Thyroid gland (tissue), 4 donors: ENCODE measurements around the gene ODAD3. TPM values are rescaled to one million over a fixed set of nuclear protein-coding genes. Genes with fewer than 3 reads are reported as not detected.
"Not testable (repeated sequence)": the region's sequence is repeated elsewhere in the genome, so short reads cannot be mapped to it uniquely, and the experiment has no call there.

Experiments used
- DNase-seq, 2 donors: peaks; one replicate each; pipeline ENCODE4 v3.0.0-alpha.2; 2019
- H3K27ac ChIP-seq, 3 donors: fragments of 200-600 bp; sonication (generic); 1 replicate in 2 of 3; 2 replicates in 1 of 3; pipeline ENCODE4 v1.5.1; 2016 to 2019; ENCODE audit warnings: mild to moderate bottlenecking in 1 of 3, moderate library complexity in 1 of 3
- H3K27me3 ChIP-seq: fragments of 200-600 bp; sonication (generic); one replicate; pipeline ENCODE4 v1.5.1; 2019
- H3K36me3 ChIP-seq, 2 donors: fragments of 200-600 bp; sonication (generic); one replicate each; pipeline ENCODE4 v1.5.1; 2016 to 2019
- H3K4me1 ChIP-seq, 2 donors: fragments of 200-600 bp; sonication (generic); one replicate each; pipeline ENCODE4 v1.5.1; 2017 to 2019
- H3K4me3 ChIP-seq, 3 donors: fragments of 200-600 bp; sonication (generic); replicated peaks in 1 of 3; 1 replicate in 2 of 3; 2 replicates in 1 of 3; pipeline ENCODE4 v1.5.1; 2016; ENCODE audit warnings: mild to moderate bottlenecking in 1 of 3
- H3K9me3 ChIP-seq: fragments of 200-600 bp; sonication (generic); one replicate; pipeline ENCODE4 v1.5.1; 2017
- POLR2A ChIP-seq, 2 donors: fragments of 450-650 bp; IDR thresholded peaks; one replicate each; pipeline ENCODE4 v1.6.1; 2017; ENCODE audit warnings: antibody characterized with exemption in 2 of 2, mild to moderate bottlenecking in 2 of 2, moderate library complexity in 1 of 2
- WGBS, 2 donors: methylation state at CpG; one replicate each; pipeline ENCODE4 v1.1.5; 2017; 5-methylcytosine and 5-hydroxymethylcytosine counted together
- intact Hi-C: fragments of 100-400 bp; cut with DNase I; formaldehyde crosslinking; loops from one replicate; pipeline ENCODE4 v1.15.1; 2023
- total RNA-seq, 4 donors: library from RNA; depleted of rRNA; stranded (reverse); fragments of >200 nt; gene quantifications; one replicate each; pipeline ENCODE4 v1.2.3, GENCODE V29; 2016
- TF ChIP-seq, protein P1 (sequence below), 6 experiments: fragments of 200-600 bp in 3 of 6; fragments of 450-650 bp in 3 of 6; sonication (generic) in 3 of 6; IDR thresholded peaks; one replicate each; pipeline ENCODE4 v1.5.1; 2016 to 2019; ENCODE audit warnings: antibody characterized with exemption in 6 of 6, mild to moderate bottlenecking in 2 of 6, inconsistent platforms in 1 of 6, moderate library complexity in 1 of 6

The ODAD3 gene
- total RNA-seq, 4 donors from 2014 or later = 0.96 to 6.8 (median 3.8) TPM

DNA sequence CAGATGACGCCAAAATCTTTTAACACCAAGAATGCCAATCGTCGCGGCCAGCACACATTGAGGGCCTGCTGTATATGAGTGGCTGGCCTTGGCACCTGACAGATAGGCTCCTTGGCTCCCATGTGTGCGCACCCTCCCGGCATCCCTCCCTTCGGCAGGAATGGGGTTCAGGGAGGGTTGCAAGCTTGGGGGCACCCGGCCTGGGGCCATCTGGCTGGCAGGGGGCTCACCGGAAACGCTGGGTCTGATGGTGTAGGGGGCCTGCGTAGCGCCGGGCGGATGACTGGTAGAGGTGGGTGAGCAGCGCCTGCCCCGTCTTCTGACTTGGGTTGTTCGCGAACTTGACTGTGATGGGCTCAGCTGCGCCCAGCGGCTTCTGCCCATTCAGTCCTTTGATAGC lies 22.9 kb upstream of the ODAD3 start:
- no peaks in the 10 kb centered on the region for H3K4me1 ChIP-seq
- H3K36me3 ChIP-seq = no peaks in the 10 kb centered on the region
- no peak overlapping the region for H3K4me3 ChIP-seq
- WGBS, 2 donors = 86 to 90% methylated on average over 20 of the region's 20 CpGs
- H3K27ac ChIP-seq = no peak overlapping the region
- no peaks in the 10 kb centered on the region for H3K27me3 ChIP-seq
- TF ChIP-seq, protein P1, sequence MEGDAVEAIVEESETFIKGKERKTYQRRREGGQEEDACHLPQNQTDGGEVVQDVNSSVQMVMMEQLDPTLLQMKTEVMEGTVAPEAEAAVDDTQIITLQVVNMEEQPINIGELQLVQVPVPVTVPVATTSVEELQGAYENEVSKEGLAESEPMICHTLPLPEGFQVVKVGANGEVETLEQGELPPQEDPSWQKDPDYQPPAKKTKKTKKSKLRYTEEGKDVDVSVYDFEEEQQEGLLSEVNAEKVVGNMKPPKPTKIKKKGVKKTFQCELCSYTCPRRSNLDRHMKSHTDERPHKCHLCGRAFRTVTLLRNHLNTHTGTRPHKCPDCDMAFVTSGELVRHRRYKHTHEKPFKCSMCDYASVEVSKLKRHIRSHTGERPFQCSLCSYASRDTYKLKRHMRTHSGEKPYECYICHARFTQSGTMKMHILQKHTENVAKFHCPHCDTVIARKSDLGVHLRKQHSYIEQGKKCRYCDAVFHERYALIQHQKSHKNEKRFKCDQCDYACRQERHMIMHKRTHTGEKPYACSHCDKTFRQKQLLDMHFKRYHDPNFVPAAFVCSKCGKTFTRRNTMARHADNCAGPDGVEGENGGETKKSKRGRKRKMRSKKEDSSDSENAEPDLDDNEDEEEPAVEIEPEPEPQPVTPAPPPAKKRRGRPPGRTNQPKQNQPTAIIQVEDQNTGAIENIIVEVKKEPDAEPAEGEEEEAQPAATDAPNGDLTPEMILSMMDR (IDR thresholded peaks at IDR 0.05) = no peak
- no peak for TF ChIP-seq POLR2A (IDR thresholded peaks at IDR 0.05)
- no peak for DNase-seq
- intact Hi-C loops = no loop called here
- no peaks in the 10 kb centered on the region for H3K9me3 ChIP-seq

DNA sequence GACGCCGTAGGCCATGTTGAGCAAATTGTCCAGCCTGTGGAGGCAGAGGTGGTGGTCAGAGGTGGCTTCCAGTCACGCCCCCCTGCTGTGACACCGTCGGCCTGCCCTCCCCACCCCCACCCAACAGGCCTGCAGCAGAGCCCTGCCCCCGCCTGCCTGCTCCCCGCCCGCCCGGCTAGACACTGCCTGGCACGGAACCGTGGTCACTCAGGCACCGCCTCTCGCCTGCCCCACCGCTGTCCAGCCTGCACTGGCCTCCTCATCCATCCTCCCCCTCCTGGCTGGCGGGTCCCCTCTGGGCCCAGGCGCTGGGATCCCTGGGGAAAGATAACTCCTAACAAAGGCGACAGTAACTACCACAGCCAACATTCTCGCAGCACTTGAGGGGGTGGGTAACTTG lies 22.2 kb upstream of the ODAD3 start:
- WGBS, 2 donors = 24 to 30% methylated on average over 8 to 14 of the region's 18 CpGs
- no peaks in the 10 kb centered on the region for H3K27me3 ChIP-seq
- no peaks in the 10 kb centered on the region for H3K4me1 ChIP-seq
- TF ChIP-seq, protein P1 (IDR thresholded peaks at IDR 0.05) = no peak
- TF ChIP-seq POLR2A (IDR thresholded peaks at IDR 0.05) = no peak
- no peak overlapping the region for H3K27ac ChIP-seq
- H3K4me3 ChIP-seq = no peak overlapping the region
- intact Hi-C loops = no loop called here
- no peaks in the 10 kb centered on the region for H3K36me3 ChIP-seq
- no peaks in the 10 kb centered on the region for H3K9me3 ChIP-seq
- DNase-seq = peak in 1 of 2 donors; percentile 14

DNA sequence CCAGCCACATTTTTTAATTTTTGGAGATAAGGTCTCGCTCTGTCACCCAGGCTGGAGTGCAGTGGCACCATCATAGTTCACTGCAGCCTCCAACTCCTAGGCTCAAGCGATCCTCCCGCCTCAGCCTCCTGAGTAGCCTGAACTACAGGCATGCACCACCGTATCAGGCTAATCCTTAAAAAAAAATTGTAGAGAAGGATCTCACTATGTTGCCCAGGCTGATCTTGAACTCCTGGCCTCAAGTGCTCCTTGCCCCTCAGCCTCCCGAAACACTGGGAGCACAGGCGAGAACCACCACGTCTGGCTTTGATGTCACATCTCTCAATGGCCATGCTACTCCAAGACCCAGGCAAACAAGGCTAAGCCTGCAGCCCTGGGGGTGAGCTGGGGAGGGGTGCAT lies 21.7 kb upstream of the ODAD3 start:
- no peaks in the 10 kb centered on the region for H3K4me1 ChIP-seq
- H3K9me3 ChIP-seq = no peaks in the 10 kb centered on the region
- no peaks in the 10 kb centered on the region for H3K27me3 ChIP-seq
- no peak for DNase-seq
- H3K36me3 ChIP-seq = no peaks in the 10 kb centered on the region
- 92 to 93% methylated on average over 7 of the region's 7 CpGs for WGBS, 2 donors
- intact Hi-C loops = no loop called here
- TF ChIP-seq, protein P1 (IDR thresholded peaks at IDR 0.05) = no peak
- no peak for TF ChIP-seq POLR2A (IDR thresholded peaks at IDR 0.05)
- no peak overlapping the region for H3K27ac ChIP-seq
- H3K4me3 ChIP-seq = no peak overlapping the region

DNA sequence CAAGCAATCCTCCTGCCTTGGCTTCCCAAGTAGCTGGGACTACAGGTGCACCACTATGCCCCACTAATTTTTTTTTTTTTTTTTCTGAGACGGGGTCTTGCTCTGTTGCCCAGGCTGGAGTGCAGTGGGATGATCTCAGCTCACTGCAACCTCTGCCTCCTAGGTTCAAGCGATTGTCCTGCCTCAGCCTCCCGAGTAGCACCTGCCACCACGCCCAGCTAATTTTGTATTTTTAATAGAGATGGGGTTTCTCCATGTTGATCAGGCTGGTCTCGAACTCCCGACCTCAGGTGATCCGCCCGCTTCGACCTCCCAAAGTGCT lies 20.3 kb upstream of the ODAD3 start:
- H3K27me3 ChIP-seq, DNase-seq, H3K27ac ChIP-seq, H3K4me1 ChIP-seq, intact Hi-C loops, H3K4me3 ChIP-seq, H3K9me3 ChIP-seq, H3K36me3 ChIP-seq: not testable (repeated sequence)
- 82 to 94% methylated on average over 9 of the region's 9 CpGs for WGBS, 2 donors

DNA sequence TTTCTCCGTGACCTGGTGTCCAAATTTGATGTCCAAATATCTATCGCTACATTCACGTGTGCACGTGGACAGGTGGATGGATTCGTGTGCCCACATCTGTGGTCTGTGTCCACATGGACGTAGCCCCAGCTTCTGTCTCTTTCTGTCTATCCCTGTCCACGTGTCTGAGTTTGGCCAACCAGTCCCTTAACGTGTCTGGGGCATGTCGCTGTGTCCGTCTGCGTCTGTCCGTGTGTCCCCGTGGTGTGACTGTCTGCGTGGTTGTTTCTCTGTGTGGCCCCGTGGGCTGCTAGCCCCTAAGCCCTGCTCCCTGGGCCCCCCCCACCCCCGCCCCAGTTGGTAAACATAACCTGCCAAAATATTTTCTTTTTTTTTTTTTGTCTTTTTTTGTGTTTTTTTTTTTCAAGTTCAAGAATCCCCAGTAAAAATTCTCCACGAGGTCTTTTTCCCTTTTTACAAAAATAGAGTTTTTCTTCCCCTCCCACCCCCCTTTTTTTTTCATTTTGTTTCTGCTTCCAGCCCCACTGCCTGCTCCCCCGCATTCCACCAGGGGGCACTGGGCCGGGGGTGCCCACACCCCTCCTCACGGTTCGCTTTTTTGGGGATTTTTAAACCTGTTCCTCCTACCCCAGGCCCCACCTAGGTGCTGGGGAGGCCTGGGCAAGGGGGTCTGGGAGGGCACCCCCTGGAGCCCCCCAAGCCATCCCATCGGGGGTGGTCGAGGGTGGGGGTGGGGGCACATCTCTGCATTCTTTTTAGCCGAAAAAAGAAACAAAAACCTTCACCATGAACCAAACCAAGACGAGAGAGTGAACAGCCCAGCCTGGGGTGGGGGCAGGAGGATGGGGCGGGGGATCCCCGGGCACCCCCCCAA lies 18.8 kb upstream of the ODAD3 start:
- intact Hi-C loops = no loop called here
- no peak for DNase-seq

More for the DNA sequence above, 18.8 kb upstream of the ODAD3 start:
- Histone ChIP-seq H3K27ac (no peak overlapping the region), H3K4me3 (no peak overlapping the region), H3K9me3 (no peaks in the 10 kb centered on the region), H3K36me3 (peaks cover 12% of the 10 kb centered on the region in 2 donors), H3K4me1 (no peaks in the 10 kb centered on the region), H3K27me3 (no peaks in the 10 kb centered on the region)
- no peak for TF ChIP-seq POLR2A (IDR thresholded peaks at IDR 0.05)
- TF ChIP-seq, protein P1 (IDR thresholded peaks at IDR 0.05) = peak in 1 of 6 experiments; percentile 21
- WGBS, 2 donors = 55 to 60% methylated on average over 27 of the region's 27 CpGs
